HepG2 (cell line): ENCODE data around the gene MRPL18. TPM values are rescaled to one million over a fixed set of nuclear protein-coding genes. Genes with fewer than 3 reads are reported as not detected.

ENCODE experiments used
- CENPT ChIP-seq: sonication (generic); formaldehyde crosslinking; IDR thresholded peaks from 2 replicates; pipeline ENCODE4 v1.8.0; 2022; ENCODE audit warnings: low read depth, mild to moderate bottlenecking, moderate library complexity, missing genetic modification reagents
- GTF2F1 ChIP-seq: fragments of 150-350 bp; IDR thresholded peaks from 2 replicates; pipeline ENCODE4 v1.6.1; 2014; ENCODE audit warnings: low read length
- HIC2 ChIP-seq: sonication (generic); formaldehyde crosslinking; IDR thresholded peaks from 2 replicates; pipeline ENCODE4 v1.9.0; 2022; ENCODE audit warnings: low read depth, missing genetic modification reagents
- IRF9 ChIP-seq: sonication (generic); formaldehyde crosslinking; IDR thresholded peaks from 2 replicates; pipeline ENCODE4 v1.8.0; 2022; ENCODE audit warnings: missing genetic modification reagents, mild to moderate bottlenecking, borderline replicate concordance
- PAF1 ChIP-seq: IDR thresholded peaks from 2 replicates; pipeline ENCODE4 v1.6.1; 2016; ENCODE audit warnings: missing genetic modification reagents, missing compliant biosample characterization
- SAFB2 ChIP-seq: sonication (generic); formaldehyde crosslinking; IDR thresholded peaks from 2 replicates; pipeline ENCODE4 v1.5.1; 2020; ENCODE audit warnings: missing genetic modification reagents, low read depth, mild to moderate bottlenecking, borderline replicate concordance
- SATB2 ChIP-seq: sonication (generic); formaldehyde crosslinking; IDR thresholded peaks from 2 replicates; pipeline ENCODE4 v1.5.0; 2020; ENCODE audit warnings: missing genetic modification reagents
- ZC3H13 ChIP-seq: sonication (generic); formaldehyde crosslinking; IDR thresholded peaks from 2 replicates; pipeline ENCODE4 v1.8.1; 2023; ENCODE audit warnings: mild to moderate bottlenecking, missing genetic modification reagents, moderate library complexity
- ZNF335 ChIP-seq: sonication (generic); formaldehyde crosslinking; IDR thresholded peaks from 2 replicates; pipeline ENCODE4 v1.4.0; 2020; ENCODE audit warnings: missing genetic modification reagents
- ZNF382 ChIP-seq: sonication (generic); formaldehyde crosslinking; IDR thresholded peaks from 2 replicates; pipeline ENCODE4 v1.5.0; 2020; ENCODE audit warnings: missing genetic modification reagents, mild to moderate bottlenecking, borderline replicate concordance
- ZNF552 ChIP-seq: sonication (generic); formaldehyde crosslinking; IDR thresholded peaks from 2 replicates; pipeline ENCODE4 v1.9.0; 2022; ENCODE audit warnings: missing genetic modification reagents, mild to moderate bottlenecking, borderline replicate concordance
- ZNF605 ChIP-seq: sonication (generic); formaldehyde crosslinking; IDR thresholded peaks from 2 replicates; pipeline ENCODE4 v1.8.0; 2022; ENCODE audit warnings: mild to moderate bottlenecking, missing genetic modification reagents
- ZNF816 ChIP-seq: sonication (generic); formaldehyde crosslinking; IDR thresholded peaks from 2 replicates; pipeline ENCODE4 v1.8.0; 2022; ENCODE audit warnings: missing genetic modification reagents, mild to moderate bottlenecking, borderline replicate concordance
- polyA plus RNA-seq, 8 experiments: library from polyadenylated mRNA; depleted of rRNA in 3 of 8; stranded (reverse) in 7 of 8; unstranded in 1 of 8; fragments of >200 nt; fragmentation: Illumina TruSeq in 4 of 8; extraction: Trizol in 4 of 8; gene quantifications; 2 replicates each; pipeline versions ENCODE4 v1.2.1 to v1.2.3, GENCODE V29; 2011 to 2016; ENCODE audit warnings: low read depth in 4 of 8, missing spikeins in 1 of 8, mixed read lengths in 1 of 8; ENCODE audit not compliant: insufficient read depth in 1 of 8
- total RNA-seq, 5 experiments: library from RNA; depleted of rRNA; stranded (reverse); fragments of >200 nt; fragmentation: Illumina TruSeq; extraction: Trizol; gene quantifications; 2 replicates each; pipeline ENCODE4 v1.2.3, GENCODE V29; 2016; ENCODE audit warnings: low read depth in 1 of 5
- TF ChIP-seq, protein P1 (sequence below): sonication (generic); formaldehyde crosslinking; IDR thresholded peaks from 2 replicates; pipeline ENCODE4 v1.4.0; 2020; ENCODE audit warnings: missing genetic modification reagents
- TF ChIP-seq, protein P2 (sequence below): sonication (generic); formaldehyde crosslinking; IDR thresholded peaks from 2 replicates; pipeline ENCODE4 v1.5.1; 2020; ENCODE audit warnings: mild to moderate bottlenecking, missing genetic modification reagents, borderline replicate concordance

The MRPL18 gene
- total and polyA plus RNA-seq, 2 of the 13 experiments (the other 11 are each of a cell fraction or from before 2014, with no cell fraction given), result 85.6 to 176 TPM

GRCh38 chr6:159819932-159820640 lies 29.8 kb downstream of the MRPL18 start (continued):
- 0 out of 2 replicates have a peak, but pooled peaks have one; percentile 44 for TF ChIP-seq ZNF552 (CRISPR knock-in tag)
- no peak for TF ChIP-seq IRF9 (CRISPR knock-in tag)
- no peak for TF ChIP-seq ZNF605 (CRISPR knock-in tag)
- no peak for TF ChIP-seq ZC3H13 (CRISPR knock-in tag)
- TF ChIP-seq ZNF335, result no peak
- no peak for TF ChIP-seq GTF2F1
- TF ChIP-seq, protein P1, sequence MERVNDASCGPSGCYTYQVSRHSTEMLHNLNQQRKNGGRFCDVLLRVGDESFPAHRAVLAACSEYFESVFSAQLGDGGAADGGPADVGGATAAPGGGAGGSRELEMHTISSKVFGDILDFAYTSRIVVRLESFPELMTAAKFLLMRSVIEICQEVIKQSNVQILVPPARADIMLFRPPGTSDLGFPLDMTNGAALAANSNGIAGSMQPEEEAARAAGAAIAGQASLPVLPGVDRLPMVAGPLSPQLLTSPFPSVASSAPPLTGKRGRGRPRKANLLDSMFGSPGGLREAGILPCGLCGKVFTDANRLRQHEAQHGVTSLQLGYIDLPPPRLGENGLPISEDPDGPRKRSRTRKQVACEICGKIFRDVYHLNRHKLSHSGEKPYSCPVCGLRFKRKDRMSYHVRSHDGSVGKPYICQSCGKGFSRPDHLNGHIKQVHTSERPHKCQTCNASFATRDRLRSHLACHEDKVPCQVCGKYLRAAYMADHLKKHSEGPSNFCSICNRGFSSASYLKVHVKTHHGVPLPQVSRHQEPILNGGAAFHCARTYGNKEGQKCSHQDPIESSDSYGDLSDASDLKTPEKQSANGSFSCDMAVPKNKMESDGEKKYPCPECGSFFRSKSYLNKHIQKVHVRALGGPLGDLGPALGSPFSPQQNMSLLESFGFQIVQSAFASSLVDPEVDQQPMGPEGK (CRISPR knock-in tag), result no peak
- TF ChIP-seq HIC2, result 0 out of 2 replicates have a peak, but pooled peaks have one; percentile 23
- TF ChIP-seq, protein P2, sequence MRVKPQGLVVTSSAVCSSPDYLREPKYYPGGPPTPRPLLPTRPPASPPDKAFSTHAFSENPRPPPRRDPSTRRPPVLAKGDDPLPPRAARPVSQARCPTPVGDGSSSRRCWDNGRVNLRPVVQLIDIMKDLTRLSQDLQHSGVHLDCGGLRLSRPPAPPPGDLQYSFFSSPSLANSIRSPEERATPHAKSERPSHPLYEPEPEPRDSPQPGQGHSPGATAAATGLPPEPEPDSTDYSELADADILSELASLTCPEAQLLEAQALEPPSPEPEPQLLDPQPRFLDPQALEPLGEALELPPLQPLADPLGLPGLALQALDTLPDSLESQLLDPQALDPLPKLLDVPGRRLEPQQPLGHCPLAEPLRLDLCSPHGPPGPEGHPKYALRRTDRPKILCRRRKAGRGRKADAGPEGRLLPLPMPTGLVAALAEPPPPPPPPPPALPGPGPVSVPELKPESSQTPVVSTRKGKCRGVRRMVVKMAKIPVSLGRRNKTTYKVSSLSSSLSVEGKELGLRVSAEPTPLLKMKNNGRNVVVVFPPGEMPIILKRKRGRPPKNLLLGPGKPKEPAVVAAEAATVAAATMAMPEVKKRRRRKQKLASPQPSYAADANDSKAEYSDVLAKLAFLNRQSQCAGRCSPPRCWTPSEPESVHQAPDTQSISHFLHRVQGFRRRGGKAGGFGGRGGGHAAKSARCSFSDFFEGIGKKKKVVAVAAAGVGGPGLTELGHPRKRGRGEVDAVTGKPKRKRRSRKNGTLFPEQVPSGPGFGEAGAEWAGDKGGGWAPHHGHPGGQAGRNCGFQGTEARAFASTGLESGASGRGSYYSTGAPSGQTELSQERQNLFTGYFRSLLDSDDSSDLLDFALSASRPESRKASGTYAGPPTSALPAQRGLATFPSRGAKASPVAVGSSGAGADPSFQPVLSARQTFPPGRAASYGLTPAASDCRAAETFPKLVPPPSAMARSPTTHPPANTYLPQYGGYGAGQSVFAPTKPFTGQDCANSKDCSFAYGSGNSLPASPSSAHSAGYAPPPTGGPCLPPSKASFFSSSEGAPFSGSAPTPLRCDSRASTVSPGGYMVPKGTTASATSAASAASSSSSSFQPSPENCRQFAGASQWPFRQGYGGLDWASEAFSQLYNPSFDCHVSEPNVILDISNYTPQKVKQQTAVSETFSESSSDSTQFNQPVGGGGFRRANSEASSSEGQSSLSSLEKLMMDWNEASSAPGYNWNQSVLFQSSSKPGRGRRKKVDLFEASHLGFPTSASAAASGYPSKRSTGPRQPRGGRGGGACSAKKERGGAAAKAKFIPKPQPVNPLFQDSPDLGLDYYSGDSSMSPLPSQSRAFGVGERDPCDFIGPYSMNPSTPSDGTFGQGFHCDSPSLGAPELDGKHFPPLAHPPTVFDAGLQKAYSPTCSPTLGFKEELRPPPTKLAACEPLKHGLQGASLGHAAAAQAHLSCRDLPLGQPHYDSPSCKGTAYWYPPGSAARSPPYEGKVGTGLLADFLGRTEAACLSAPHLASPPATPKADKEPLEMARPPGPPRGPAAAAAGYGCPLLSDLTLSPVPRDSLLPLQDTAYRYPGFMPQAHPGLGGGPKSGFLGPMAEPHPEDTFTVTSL (CRISPR knock-in tag), result no peak
- no peak for TF ChIP-seq PAF1
- TF ChIP-seq ZNF382, result no peak
- no peak for TF ChIP-seq ZNF816
- no peak for TF ChIP-seq SAFB2 (CRISPR knock-in tag)
- TF ChIP-seq CENPT, result no peak
- no peak for TF ChIP-seq SATB2 (CRISPR knock-in tag)
